Fibroblast of the conjunctiva (primary cell): ENCODE measurements around the gene RABGGTB.
"Not testable (repeated sequence)": the region's sequence is repeated elsewhere in the genome, so short reads cannot be mapped to it uniquely, and the experiment has no call there.

Source experiments
- DNase-seq: peaks from one replicate; pipeline ENCODE4 v3.0.0-alpha.2; 2010; ENCODE audit warnings: low read depth

The RABGGTB gene

GRCh38 chr1:75796376-75797272, 10.6 kb downstream of the RABGGTB start, which contains the start of gene MSH4:
Gene MSH4 (plus strand): TSS chr1:75796882. CDS start chr1:75796986, 104 bp downstream.
- no peak for DNase-seq

- DNase-seq = no peak
Measured at GRCh38 chr1:75797273-75797588, 11.2 kb downstream of the RABGGTB start.

GRCh38 chr1:75797606-75798216, 11.7 kb downstream of the RABGGTB start:
- DNase-seq = no peak

DNA sequence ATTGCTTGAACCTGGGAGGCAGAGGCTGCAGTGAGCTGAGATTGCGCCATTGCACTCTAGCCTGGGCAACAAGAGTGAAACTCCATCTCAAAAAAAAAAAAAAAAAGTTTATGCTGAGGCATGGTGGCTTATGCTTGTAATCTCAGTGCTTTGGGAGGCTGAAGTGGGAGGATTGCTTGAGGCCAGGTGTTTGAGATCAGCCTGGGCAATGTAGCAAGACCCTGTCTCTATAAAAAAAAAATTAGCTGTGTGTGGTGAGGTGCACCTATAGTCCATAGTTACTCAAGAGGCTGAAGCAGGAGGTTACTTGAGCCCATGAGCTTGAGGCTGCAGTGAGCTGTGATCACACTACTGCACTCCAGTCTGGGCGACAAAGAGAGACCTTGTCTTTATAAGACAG, 15.4 kb downstream of the RABGGTB start:
- not testable (repeated sequence) for DNase-seq

DNA sequence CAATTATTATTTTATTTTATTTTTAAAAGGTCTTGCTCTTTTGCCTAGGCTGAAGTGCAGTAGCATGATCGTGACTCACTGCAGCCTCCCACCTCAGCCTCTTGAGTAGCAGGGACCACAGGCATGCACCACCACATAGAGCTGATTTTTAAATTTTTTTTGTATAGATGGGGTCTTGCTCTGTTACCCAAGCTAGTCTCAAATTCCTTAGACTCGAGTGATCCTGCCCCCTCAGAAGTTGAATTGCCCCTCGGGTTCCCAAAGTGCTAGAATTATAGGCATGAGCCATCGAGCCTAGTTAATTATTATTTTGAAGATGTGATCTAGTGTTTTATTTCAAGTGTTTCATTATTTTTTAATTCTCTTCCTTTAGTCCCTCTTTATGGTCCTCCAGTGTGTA, 22.9 kb downstream of the RABGGTB start:
- DNase-seq = no peak

DNA sequence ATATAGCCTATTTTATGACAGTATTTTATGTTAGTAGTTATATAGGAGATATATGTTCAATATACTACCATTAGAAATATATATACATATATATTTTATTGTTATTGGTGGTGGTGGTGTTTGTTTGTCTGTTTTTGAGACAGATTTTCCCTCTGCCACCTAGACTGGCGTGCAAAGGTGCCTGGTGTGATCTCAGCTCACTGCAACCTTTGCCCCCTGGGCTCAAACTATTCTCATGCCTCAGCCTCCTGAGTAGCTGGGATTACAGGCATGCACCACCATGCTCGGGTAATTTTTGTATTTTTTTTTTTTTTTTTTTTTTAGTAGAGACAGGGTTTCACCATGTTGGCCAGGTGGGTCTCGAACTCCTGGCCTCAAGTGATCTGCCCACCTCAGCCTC, 24.1 kb downstream of the RABGGTB start:
- DNase-seq = not testable (repeated sequence)

GRCh38 chr1:75811211-75811981, 25.3 kb downstream of the RABGGTB start:
- DNase-seq = no peak

DNA sequence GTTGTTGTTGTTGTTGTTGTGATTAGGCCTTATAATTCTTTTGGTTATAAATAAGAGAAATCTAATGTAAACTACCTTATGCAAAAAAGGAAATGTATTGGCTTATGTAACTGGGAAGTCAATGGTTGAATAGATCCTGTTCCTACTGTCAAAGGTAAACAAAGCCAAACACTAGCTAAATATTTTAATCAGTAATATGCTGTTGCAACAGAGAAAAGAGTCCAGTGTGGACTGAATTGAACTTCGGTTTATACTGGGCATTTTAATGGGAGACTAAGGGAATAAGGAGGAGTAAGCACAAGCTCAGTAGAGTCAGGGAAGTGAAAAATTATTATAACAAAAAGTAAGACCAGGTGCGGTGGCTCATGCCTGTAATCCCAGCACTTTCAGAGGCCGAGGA, 26.0 kb downstream of the RABGGTB start:
- no peak for DNase-seq

DNA sequence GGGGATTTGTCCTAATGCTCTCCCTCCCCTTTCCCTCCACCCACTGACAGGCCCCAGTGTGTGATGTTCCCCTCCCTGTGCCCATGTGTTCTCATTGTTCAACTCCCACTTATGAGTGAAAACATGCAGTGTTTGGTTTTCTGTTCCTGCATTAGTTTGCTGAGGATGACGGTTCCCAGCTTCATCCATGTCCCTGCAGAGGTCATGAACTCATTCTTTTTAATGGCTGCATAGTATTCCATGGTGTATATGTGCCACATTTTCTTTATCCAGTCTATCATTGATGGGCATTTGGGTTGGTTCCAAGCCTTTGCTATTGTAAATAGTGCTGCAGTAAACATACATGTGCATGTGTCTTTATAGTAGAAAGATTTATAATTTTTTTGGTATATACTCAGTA, 37.5 kb downstream of the RABGGTB start:
- DNase-seq = not testable (repeated sequence)

DNA sequence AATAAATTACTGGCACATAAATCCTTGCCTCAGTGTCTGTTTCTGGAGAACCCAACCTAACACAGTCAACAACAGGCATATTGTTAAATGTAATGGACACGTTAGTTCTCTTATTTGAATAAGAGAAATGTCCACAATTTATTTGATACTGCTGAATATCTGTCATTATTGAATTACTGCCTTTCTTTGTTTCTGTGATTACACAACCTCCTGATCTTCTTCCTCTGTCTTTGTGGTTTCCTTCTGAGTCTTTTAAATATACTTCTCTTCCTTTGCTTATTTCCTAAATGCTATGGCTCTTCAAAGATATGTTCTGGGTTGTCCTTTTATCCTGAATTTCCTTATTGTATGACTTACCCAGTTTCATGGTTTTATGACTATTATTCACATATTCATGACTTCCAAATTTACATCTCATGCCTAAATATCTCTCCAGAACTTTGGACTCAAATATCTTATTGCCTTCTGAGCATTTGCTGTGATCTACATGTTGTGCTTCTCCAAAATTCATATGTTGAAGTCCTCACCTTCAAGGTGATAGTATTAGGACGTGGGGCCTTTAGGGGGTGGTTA, 50.6 kb downstream of the RABGGTB start:
- no peak for DNase-seq

DNA sequence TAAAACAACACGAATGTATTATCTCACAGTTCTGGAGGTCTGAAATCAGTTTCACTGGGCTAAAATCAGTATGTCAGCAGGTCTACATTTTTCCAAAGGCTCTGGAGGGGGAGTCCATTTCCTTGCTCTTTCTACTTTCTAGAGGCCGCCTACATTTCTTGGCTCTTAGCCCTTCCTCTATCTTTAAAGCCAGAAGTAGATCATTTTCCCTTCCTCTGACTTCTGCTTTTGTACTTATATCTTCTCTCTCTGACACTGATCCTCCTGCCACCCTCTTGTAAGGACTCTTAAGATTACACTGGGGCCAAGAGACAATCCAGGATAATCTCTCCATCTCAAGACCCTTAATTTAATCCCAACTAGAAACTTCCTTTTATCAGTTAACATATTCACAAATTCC, 52.0 kb downstream of the RABGGTB start:
- no peak for DNase-seq

GRCh38 chr1:75841421-75841820, 55.4 kb downstream of the RABGGTB start:
- no peak for DNase-seq
